GM21717 (cell line): ENCODE results near the gene KRT25.

Experiments used
- ATAC-seq: cut with Tn5 transposase; IDR thresholded peaks from one replicate; pipeline ENCODE4 v1.9.1; 2021; ENCODE audit warnings: mild to moderate bottlenecking, moderate library complexity; ENCODE audit not compliant: unreplicated experiment

KRT25 gene

GRCh38 chr17:40699371-40699770, 55.8 kb downstream of the KRT25 start:
- no peak for ATAC-seq
